ENCODE results near the gene C2CD4D.
"Not testable (repeated sequence)": the region's sequence is repeated elsewhere in the genome, so short reads cannot be mapped to it uniquely, and the experiment has no call there.

Gene C2CD4D

DNA sequence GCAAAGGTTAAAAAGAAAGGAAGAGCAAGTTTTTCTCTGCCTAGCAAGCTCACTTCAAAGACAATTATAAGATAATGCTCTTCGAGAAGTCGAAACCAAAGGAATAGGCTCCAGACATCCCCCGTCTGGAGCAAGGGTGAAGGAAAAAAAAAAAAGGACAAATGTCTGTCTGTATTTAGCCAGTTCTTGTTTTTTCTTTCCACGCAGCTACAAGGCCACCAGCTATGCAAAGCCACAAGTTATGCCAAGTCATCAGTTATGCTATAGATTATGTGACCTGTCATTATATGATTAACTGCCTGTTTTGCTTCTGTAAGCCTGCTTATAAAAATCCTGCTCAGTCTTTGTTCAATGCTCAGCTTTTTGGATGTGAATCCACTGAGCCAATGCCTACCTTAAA, 16.3 kb upstream of the C2CD4D start:
- no peak overlapping the region for H3K4me3 ChIP-seq (replicated peaks; ENCODE audit: low read depth, low read length)
- no peak for DNase-seq (ENCODE audit: low read depth)

DNA sequence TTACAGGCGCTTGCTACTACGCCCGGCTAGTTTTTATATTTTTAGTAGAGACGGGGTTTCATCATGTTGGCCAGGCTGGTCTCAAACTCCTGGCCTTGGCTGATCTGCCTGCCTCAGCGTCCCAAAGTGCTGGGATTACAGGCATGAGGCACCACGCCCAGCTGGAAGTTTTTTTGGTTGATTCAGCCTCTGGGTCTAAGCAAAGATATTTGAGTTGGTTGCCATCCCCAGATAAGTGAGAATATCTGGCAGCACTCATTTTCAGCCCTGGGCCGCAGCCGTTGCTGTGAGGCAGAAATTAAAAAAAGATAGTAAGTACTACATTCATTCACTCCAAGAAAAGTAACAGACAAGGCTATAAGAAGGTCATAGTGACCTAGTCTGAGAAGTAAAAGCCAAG, 15.9 kb upstream of the C2CD4D start:
- H3K4me3 ChIP-seq (replicated peaks; ENCODE audit: low read depth, low read length); DNase-seq (ENCODE audit: low read depth): not testable (repeated sequence)

More for the DNA sequence above, 16.3 kb upstream of the C2CD4D start:
- TF ChIP-seq, protein P1, sequence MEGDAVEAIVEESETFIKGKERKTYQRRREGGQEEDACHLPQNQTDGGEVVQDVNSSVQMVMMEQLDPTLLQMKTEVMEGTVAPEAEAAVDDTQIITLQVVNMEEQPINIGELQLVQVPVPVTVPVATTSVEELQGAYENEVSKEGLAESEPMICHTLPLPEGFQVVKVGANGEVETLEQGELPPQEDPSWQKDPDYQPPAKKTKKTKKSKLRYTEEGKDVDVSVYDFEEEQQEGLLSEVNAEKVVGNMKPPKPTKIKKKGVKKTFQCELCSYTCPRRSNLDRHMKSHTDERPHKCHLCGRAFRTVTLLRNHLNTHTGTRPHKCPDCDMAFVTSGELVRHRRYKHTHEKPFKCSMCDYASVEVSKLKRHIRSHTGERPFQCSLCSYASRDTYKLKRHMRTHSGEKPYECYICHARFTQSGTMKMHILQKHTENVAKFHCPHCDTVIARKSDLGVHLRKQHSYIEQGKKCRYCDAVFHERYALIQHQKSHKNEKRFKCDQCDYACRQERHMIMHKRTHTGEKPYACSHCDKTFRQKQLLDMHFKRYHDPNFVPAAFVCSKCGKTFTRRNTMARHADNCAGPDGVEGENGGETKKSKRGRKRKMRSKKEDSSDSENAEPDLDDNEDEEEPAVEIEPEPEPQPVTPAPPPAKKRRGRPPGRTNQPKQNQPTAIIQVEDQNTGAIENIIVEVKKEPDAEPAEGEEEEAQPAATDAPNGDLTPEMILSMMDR (IDR thresholded peaks at IDR 0.05; ENCODE audit: low read length, missing control alignments): no peak

DNA sequence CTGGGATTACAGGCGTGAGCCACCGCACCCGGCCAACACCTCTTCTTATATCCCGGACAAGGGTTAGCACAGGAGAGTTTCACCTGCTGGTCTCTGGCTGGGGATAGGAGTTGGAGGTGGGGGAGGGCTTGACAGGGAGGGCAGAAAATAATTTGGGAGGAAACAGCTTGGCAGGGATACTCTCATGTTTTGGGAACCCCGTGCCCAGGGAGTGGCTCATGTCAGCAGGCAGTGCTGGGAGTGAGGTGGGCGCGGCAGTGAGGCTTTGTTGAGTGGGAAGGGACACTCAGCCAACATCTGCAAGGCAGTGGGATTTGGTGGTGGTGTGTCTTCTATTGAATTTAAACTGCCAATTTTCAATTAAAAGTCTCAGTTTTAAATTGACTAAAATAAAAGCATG, 15.0 kb upstream of the C2CD4D start:
- TF ChIP-seq, protein P1 (IDR thresholded peaks at IDR 0.05; ENCODE audit: low read length, missing control alignments): no peak
- DNase-seq (ENCODE audit: low read depth): no peak

DNA sequence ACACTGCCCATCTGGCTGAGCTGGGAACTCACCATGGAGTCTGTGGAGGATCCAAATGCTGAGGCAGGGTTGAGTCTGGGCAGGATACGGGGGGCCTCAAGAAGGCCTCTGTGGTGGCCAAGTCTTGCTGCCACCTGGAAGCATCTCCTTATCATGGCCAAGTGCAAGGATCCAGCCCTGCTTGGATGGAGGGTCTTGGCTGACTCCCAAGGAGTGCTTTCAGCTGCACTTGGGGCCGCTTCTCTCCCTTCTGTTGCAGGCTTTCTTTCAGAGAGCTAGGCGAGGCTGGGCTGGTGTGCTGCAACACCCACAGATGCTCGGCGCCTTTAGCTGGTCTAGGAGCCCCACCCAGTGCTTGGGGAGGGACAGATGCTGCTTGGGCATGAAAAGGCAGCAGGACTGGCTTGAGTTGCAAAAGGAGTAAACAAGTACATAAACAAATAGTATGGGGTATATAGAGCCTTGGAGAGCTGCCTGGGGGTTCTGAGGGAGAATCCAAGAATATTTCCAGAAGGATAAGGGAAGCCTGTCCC, 13.9 kb upstream of the C2CD4D start, which contains the start of gene THEM5:
Gene THEM5, minus strand, starts transcription at position 302 of the 533 bp plus-strand sequence. Its CDS starts 147 bp downstream, at position 155.
- H3K4me3 ChIP-seq (replicated peaks; ENCODE audit: low read depth, low read length): no peak within 1 kb of the TSS
- DNase-seq (ENCODE audit: low read depth): no peak
- TF ChIP-seq, protein P1 (IDR thresholded peaks at IDR 0.05; ENCODE audit: low read length, missing control alignments): no peak

More for the DNA sequence above, 15.0 kb upstream of the C2CD4D start:
- no peak overlapping the region for H3K4me3 ChIP-seq (replicated peaks; ENCODE audit: low read depth, low read length)

DNA sequence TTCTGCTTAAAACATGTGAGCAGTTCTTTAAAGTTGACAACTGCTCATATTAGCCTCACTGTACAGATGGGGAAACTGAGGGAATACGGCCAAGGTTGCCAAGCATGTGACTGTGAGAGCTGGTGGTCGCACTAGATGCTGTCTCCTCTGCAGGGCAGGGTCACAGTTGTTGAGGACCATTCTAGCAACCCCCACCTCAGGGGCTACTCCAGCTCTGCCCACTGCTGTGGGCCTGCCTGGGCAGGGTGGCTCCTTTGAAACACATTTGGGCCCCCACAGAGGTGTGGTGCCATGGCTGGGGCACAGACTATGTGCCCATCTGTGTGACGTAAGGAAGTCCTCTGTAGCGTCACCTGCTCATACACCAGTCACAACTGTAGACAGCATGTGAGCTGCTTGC, 13.1 kb upstream of the C2CD4D start:
- no peak for DNase-seq (ENCODE audit: low read depth)
- TF ChIP-seq, protein P1 (IDR thresholded peaks at IDR 0.05; ENCODE audit: low read length, missing control alignments): no peak
- H3K4me3 ChIP-seq (replicated peaks; ENCODE audit: low read depth, low read length): no peak overlapping the region

DNA sequence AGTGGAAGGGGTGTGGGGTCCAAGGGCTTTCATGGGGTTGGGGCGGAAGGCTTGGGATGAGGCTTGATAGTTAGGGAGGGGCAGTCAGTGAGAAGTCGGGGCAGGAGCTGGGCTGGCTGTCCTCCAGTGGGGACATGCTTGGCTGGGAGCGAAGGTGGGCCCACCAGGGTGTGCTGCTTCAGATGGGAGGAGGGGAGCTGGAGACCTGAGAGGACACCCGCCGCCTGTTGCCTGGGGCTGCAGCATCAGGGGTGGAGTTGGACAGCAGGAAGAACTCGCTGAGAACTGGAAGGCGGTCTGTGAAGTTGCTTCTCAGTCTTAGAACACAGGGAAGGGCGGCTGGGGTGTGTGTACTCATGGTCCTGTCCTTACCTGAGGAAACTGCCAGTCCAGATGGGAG, 12.3 kb upstream of the C2CD4D start:
- DNase-seq (ENCODE audit: low read depth): no peak
- TF ChIP-seq, protein P1 (IDR thresholded peaks at IDR 0.05; ENCODE audit: low read length, missing control alignments): no peak

DNA sequence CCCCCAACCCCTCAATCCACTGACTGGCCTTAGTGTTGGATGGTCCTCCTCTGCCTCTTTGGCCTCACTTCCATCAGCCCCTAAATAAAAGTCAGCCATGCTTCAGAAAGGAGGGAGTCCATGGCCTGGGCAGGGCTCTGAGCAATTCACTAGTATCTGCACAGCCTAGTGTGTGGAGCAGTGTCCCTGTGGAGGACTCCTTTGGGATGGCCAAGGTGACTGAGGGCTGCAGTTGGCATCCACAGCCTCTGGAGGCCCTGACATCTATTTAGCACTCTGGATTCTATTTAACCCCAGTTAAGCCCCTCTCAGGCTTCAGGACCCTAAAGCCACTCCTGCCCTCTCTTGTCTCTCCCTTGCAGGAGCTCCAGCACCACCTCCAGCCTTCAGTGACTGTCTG, 10.3 kb upstream of the C2CD4D start:
- DNase-seq (ENCODE audit: low read depth): no peak

More for the DNA sequence above, 12.3 kb upstream of the C2CD4D start:
- H3K4me3 ChIP-seq (replicated peaks; ENCODE audit: low read depth, low read length): no peak overlapping the region

More for the DNA sequence above, 10.3 kb upstream of the C2CD4D start:
- TF ChIP-seq, protein P1 (IDR thresholded peaks at IDR 0.05; ENCODE audit: low read length, missing control alignments): no peak
- H3K4me3 ChIP-seq (replicated peaks; ENCODE audit: low read depth, low read length): no peak overlapping the region
